NB4 (cell line): Measurements from ENCODE around the gene WBP2NL.

Source experiments
- POLR2A ChIP-seq: IDR thresholded peaks from 2 replicates; pipeline ENCODE4 v1.6.1; 2011; ENCODE audit warnings: mild to moderate bottlenecking; ENCODE audit not compliant: insufficient read length; ENCODE audit errors: extremely low read depth
- TF ChIP-seq, protein P1 (sequence below): IDR thresholded peaks from one replicate; pipeline ENCODE4 v1.5.1; 2012; ENCODE audit warnings: low read depth, low read length
- TF ChIP-seq, protein P2 (sequence below): IDR thresholded peaks from 2 replicates; pipeline ENCODE4 v1.6.1; 2011; ENCODE audit warnings: low read depth, low read length

DNA sequence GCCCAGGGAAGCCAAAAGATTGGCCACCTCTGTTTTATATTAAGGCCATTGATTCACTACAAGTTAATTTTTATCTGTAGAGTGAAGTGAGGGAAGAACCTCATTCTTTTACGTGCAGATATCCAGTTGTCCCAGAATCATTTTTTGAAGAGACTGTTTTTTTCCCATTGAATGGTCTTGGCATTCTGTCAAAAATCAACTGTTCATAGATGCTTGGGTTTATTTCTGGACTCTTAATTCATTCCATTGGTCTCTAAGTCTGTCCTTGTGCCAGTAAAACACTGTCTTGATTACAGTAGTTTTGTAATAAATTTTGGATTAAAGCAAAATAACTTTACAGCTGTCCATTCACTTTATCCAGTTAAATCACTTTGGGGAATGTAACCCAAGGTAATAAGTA is 26.8 kb downstream of the WBP2NL start:
- TF ChIP-seq, protein P1, sequence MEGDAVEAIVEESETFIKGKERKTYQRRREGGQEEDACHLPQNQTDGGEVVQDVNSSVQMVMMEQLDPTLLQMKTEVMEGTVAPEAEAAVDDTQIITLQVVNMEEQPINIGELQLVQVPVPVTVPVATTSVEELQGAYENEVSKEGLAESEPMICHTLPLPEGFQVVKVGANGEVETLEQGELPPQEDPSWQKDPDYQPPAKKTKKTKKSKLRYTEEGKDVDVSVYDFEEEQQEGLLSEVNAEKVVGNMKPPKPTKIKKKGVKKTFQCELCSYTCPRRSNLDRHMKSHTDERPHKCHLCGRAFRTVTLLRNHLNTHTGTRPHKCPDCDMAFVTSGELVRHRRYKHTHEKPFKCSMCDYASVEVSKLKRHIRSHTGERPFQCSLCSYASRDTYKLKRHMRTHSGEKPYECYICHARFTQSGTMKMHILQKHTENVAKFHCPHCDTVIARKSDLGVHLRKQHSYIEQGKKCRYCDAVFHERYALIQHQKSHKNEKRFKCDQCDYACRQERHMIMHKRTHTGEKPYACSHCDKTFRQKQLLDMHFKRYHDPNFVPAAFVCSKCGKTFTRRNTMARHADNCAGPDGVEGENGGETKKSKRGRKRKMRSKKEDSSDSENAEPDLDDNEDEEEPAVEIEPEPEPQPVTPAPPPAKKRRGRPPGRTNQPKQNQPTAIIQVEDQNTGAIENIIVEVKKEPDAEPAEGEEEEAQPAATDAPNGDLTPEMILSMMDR = no peak
- no peak for TF ChIP-seq POLR2A
- TF ChIP-seq, protein P2, sequence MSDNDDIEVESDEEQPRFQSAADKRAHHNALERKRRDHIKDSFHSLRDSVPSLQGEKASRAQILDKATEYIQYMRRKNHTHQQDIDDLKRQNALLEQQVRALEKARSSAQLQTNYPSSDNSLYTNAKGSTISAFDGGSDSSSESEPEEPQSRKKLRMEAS = no peak
